ENCODE measurements around the gene MMP13.
"Not testable (repeated sequence)": the region's sequence is repeated elsewhere in the genome, so short reads cannot be mapped to it uniquely, and the experiment has no call there.

Gene MMP13

DNA sequence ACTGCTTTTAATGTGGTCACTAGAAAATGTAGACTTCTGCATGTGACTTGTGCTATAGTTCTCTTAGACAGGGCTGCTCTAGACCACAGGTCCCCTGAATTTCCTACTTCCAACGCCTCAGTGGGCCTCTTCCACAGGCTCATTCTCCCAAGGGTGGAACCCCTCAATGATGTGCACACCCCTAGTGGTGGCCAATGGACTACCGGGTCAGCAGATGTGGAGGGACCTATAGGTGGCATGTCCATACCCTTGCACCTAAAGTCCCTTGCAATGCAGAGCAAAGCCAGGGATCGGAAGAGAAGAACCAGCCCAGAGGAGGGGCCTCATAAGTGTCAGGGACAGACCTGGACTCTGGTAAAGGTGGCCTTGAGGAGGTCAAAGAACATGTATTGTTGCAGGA is 20.0 kb downstream of the MMP13 start:
- no peak for DNase-seq

- DNase-seq = no peak
These were observed 20.8 kb downstream of the MMP13 start for GRCh38 chr11:102934735-102935134.

DNA sequence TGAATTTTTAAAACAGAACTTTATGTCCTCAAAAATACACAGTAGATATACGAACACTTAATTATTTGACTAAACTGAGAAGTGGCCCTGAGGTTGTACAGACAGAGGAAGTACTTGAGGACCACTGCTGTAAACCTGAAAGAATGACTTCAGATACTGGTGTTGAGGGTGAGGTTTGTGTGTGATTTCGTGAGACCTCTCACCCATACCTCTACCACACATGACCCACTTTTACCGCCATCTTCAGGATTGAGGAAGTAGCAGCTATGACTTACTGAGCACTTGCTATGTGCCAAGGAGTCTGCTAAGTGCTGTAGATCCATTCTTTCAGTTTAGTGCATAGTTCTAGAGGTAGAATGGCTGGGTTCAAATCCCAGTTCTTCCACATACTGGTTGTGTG is 21.9 kb downstream of the MMP13 start:
- no peak for DNase-seq

DNA sequence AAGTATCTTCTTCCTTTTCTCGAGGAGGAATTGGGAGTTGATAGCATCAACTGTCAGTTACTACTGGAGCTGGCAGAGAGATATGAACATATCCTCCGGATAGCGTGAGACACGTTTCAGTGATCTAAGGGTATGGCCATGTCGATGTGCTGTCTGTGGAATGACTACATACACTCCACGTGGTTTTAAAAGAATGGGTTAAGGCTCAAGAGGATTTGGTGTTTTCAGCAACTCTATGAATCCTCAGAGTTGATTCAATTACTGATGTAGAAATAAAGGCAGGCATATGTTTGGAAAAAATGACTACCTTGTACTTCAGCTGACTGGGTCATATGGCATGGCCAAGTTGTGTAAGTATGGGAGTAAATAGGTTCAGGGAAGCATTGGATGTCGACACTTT is 22.9 kb downstream of the MMP13 start:
- no peak for DNase-seq

- DNase-seq = no peak
These were observed 25.1 kb downstream of the MMP13 start for GRCh38 chr11:102930451-102930850.

GRCh38 chr11:102929972-102930371 is 25.6 kb downstream of the MMP13 start:
- no peak for DNase-seq

DNA sequence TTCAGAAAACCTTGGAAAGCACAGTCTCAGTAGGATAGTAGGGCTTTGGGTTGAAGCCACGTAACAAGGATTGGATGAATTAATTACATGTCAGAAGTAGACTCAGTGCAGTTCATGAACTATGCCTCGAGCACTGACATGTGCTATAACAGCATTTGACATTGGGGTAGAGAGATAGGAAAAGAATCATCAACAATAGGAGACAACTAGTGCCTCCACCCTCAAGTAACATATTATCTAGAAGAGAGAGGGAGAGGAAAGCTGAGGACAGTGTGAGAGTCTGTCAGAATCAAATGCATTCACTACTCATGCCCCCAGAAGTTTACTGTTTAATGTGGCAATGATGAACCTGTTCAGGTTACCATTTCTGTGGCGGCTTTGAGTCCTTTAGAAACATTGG is 26.4 kb downstream of the MMP13 start:
- DNase-seq = no peak

DNA sequence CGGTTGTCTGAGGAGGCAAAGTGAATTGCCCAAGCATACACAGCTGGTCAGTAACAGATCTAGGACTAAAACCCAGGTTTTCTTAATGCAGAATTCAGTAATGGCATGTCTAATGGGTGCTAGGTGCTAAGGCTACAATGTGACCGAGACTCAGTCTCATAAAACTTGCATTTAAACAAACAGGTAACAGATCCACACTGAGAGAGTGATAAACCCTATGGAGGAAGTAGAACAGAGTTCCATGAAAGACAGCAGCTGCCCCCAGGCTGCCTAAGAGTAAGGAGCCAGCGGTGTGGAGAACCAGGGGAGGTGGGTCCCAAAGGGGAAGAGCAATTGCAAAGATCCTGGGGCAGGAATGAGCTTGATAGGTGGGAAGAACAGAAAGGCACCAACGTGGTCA is 27.3 kb downstream of the MMP13 start:
- DNase-seq = no peak

DNA sequence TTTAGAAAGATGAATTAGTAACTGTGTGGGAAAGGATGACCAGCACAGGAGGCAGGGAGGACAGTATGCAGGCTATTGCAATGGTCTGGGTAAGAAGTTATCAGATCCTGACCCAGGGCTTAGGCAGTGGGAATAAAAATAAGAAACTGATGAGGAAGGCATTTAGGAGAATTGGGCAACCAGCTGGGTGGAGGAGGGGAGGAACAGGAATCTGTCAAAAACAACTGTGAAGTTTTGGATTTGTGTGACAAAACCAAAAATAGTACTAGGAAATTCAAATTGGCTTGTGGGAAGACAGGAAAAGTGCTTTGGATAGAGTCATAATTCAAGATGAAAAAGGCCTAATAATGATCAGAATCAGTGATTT is 27.9 kb downstream of the MMP13 start:
- DNase-seq = no peak

DNA sequence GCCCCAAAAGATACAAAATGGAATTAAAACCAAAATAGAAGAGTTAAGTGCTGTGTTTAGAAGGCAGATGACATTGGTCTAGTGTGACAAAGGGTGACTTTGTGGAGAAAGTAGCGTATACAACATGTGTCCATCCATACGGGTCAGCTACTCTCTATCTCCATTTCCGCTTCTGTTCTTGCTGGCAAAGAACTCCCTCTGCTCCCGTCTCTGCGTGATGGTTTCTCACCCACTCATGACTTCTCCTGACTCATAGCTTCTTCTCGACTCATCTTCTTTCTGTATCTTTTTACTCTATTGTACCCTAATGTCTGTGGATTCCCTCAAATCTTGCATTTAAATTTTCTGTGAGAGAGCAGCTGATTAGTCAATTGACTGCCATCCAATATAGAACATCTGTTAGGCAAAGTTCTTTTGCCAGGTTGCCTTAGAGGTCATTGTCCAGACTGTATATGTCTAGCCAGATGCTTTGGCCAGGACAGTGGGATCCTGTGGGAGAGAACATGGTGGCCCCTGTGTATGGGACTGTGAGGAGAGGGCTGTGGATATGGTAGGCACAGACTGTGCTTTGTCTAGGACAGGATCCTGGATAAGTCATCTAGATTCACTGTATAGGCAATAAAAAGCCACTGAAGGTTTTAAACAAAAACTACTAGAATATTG is 28.4 kb downstream of the MMP13 start:
- DNase-seq = no peak

DNA sequence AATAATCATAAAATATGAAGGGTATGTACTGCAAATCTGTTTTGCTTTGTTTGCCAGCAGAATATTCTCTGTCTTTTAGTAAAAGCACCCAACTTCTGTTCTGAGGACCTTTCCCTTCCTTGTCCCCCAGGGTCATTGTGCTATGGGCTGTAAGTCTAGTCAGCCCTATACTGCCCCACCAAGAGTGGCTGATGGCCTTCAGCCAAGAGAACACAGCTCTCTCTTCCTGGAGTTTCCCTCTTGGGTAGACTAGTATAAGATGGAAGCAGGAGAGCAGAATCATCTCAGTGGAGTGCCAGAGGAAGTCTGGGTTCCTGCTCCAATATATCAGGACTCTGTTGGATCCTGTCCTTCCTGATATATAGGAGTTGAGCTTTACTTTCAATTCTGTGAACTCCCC is 29.0 kb downstream of the MMP13 start:
- DNase-seq = no peak

GRCh38 chr11:102925988-102926387 is 29.5 kb downstream of the MMP13 start:
- DNase-seq = no peak

- no peak for DNase-seq
These were observed 30.6 kb downstream of the MMP13 start for GRCh38 chr11:102924851-102925380.

DNA sequence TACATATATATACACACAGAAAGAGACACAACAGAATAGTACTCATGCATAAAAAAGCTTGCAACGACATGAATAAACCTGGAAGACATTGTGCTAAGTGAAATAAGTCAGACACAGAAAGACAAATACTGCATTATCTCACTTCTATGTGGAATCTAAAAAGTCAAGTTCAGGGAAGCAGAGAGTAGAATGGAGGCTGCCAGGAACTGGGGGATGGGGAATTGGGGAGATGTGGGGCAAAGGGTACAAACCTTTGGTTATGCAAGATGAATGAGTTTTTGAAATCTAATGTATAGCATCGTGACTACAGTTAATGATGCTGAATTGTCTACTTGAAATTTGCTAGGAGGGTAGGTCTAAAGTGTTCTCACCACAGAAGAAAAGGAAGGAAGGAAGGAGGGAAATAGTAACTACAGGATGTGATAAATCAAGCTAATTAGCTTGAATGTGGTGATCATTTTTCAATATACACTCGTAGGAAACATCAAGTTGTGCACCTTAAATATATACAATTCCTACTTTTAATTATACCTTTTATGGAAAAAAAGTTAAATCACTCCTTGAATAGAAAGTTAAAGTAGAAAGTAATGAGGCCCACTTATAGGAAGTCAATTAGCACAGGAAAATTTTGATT is 33.8 kb downstream of the MMP13 start:
- DNase-seq = no peak

DNA sequence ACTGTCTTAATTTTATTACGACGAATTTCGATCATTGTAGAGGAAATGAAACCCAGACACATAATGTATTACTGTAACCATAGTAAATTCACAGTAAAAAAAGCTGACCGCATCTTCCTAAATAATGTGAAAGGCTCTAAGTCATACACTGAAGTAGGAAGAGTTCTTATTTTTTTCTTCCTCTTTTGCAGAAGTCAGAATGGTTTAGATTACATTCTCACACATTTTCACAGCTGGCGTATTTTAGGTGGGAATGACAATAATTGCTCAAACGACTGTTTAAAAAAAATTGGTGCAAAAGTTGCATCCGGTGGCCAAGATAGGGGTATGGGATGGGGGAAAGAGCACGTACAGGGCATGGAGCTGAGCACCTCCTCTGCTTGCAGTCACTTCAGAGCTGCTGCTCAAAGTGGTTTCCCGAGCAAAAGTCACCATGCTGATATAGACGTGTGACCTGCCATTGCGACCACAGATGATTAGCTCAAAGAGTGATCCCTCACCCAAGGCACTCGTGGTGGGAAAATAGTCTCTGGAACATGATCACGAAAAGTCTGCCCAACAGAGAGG is 35.3 kb downstream of the MMP13 start:
- no peak for DNase-seq

DNA sequence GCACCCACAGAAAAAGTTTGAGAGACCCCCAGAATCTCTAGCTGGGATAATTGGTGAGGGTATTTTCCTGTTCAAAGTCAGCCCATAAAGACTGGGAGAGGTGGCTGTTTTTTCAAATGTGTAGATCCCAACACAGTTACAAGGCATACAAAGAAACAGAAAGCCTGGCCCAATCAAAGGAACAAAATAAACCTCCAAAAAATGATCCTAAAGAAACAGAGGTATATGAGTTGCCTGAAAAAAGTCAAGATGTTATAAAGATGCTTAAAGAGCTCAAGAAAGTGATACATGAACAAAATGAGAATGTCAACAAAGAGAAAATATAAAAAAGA is 40.5 kb downstream of the MMP13 start:
- no peak for DNase-seq

DNA sequence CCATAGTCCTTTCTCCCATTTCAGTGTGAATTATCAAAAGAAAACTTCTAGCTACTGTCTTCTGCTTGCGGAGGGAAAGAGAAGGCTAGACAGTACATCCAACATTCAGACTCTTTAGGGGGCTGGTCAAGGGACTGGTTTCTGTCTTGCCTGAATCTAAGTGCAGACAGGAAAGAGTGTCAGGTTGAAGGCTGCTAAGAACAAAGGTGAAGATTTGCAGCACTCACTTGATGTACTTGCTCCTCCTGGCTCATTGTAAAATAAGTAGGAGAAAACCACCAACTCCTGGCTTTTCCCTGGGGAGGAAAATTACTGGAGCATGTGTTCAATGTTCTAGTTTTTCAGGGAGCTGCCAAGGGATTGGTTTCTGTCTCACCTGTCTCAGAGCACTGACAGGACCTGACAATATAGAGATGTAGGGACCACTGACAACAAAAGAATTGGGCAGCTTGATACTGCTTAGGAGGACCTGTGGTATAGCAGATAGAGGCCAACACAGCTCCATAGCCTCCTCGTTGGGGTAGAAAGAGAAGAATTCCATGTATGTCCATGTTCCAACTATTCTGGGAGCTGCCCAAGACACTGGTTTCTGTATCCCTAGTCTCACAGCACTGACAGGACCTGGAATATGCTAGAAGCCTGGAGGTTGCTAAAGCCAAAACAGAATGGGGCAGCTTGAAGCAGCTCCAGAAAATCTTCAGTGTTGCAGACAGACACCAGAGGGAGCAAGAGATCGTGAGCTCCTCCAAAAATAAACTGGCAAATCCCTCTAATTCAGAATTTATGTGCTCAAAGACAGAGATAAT is 41.1 kb downstream of the MMP13 start:
- no peak for DNase-seq

DNA sequence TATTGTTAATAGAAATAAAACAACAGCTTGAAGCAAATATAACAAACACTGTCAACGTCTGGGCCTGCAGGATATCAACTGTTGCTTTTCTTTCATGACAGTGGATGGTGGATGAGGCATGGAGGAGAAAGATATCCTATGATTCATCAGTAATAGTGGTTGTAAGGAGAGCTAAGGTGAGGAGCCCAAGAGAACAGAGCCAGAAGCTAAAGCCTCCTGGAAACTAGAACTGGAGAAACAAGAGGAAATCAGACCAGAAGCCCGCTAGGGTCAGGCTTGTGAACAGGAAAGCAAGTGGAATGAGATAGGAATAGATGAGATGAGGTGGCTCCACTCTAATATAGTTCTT is 43.1 kb downstream of the MMP13 start:
- DNase-seq = no peak

DNA sequence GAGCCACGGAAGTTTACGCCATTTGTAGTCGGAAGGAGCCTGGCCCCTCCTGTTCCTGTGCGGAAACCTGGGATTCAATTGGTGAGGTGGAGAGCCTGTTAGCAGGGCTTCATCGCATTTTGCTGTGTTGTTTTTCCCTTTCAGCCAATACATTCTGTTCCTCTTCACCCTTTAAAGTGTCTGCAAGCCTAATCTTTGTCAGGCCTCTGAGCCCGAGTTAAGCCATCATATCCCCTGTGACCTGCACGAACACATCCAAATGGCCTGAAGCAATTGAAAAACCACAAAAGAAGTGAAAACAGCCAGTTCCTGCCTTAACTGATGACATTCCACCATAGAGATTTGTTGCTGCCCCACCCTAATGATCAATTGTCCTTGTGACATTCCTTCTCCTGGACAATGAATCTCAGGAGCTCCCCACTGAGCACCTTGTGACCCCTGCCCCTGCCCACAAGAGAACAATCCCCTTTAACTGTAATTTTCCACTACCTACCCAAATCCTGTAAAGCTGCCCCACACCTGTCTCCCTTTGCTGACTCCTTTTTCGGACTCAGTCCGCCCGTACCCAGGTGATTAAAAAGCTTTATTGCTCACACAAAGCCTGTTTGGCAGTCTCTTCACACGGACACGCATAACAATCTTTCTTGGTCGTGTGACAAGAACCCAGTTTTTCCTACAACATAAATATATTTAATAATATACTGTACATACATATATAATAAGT is 43.6 kb downstream of the MMP13 start:
- DNase-seq = no peak

DNA sequence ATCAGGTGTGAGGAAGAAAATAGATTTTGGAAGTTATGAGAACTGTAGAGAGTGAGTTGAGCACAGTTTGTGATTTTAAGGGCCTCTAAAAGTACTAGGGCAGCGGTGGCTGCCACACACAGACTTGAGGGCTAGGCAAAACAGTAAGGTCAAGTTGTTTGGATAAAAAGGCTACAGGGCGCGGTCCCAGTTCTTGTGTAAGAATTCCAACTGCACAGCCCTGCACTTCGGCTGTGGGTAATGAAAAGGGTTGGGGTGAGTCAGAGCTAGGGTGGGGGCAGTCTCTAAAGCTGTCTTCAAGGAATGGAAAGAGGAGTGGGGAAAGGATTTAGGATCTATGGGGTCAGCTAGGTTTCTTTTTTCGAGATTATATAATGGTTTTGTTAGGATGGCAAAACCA is 49.7 kb downstream of the MMP13 start:
- not testable (repeated sequence) for DNase-seq

DNA sequence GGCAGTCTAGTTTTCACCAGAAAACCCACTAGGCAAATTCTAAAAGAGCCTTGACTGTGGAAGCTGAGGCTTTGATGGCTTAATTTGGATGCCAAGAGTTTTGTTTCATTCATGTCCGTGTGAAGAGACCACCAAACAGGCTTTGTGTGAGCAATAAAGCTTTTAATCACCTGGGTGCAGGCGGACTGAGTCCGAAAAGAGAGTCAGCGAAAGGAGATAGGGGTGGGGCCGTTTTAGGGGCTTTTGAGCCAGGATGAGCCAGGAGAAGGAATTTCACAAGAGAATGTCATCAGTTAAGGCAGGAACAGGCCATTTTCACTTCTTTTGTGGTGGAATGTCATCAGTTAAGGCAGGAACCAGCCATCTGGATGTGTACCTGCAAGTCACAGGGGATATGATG is 51.6 kb downstream of the MMP13 start:
- DNase-seq = not testable (repeated sequence)

- no peak for DNase-seq
These were observed 55.2 kb downstream of the MMP13 start for GRCh38 chr11:102900346-102900745.

Measured in effector CD4-positive, alpha-beta T cell (primary cell).